Mesendoderm (in vitro differentiated cells): ENCODE results near the gene SH3BP1.

ENCODE experiments used
- DNase-seq: peaks from one replicate; pipeline ENCODE4 v3.0.0; 2013
- H2AK5ac ChIP-seq: 2 replicates; pipeline ENCODE4 v1.6.1; 2013; ENCODE audit warnings: low read length, inconsistent platforms
- H2BK120ac ChIP-seq: 2 replicates; pipeline ENCODE4 v1.6.1; 2013; ENCODE audit warnings: low read depth, mild to moderate bottlenecking, low read length, moderate library complexity, mixed read lengths
- H2BK15ac ChIP-seq: replicated peaks from 2 replicates; pipeline ENCODE4 v1.6.1; 2013; ENCODE audit warnings: low read depth, mild to moderate bottlenecking, moderate library complexity
- H2BK5ac ChIP-seq: 2 replicates; pipeline ENCODE4 v1.6.1; 2013; ENCODE audit warnings: low read length, inconsistent platforms
- H3K18ac ChIP-seq: 2 replicates; pipeline ENCODE4 v1.6.1; 2013; ENCODE audit warnings: mild to moderate bottlenecking, low read length, mixed read lengths
- H3K23ac ChIP-seq: one replicate; pipeline ENCODE4 v1.6.1; 2013; ENCODE audit warnings: low read length
- H3K27ac ChIP-seq: 2 replicates; pipeline ENCODE4 v1.5.1; 2013; ENCODE audit warnings: low read depth, mild to moderate bottlenecking, inconsistent platforms, low read length, moderate library complexity
- H3K27me3 ChIP-seq: 2 replicates; pipeline ENCODE4 v1.6.1; 2013; ENCODE audit warnings: low read length, control low read depth, mild to moderate bottlenecking, inconsistent platforms; ENCODE audit not compliant: insufficient read depth, poor library complexity
- H3K36me3 ChIP-seq: 2 replicates; pipeline ENCODE4 v1.6.1; 2013; ENCODE audit warnings: low read length, inconsistent platforms; ENCODE audit not compliant: control insufficient read depth, insufficient read depth
- H3K4ac ChIP-seq: one replicate; pipeline ENCODE4 v1.6.1; 2013; ENCODE audit warnings: low read depth, mild to moderate bottlenecking, low read length, moderate library complexity
- H3K4me1 ChIP-seq: 2 replicates; pipeline ENCODE4 v1.6.1; 2013; ENCODE audit warnings: low read depth, low read length, inconsistent platforms; ENCODE audit not compliant: control insufficient read depth
- H3K4me2 ChIP-seq: 2 replicates; pipeline ENCODE4 v1.6.1; 2013; ENCODE audit warnings: low read length
- H3K4me3 ChIP-seq: 2 replicates; pipeline ENCODE4 v1.5.1; 2013; ENCODE audit warnings: mild to moderate bottlenecking, low read length
- H3K56ac ChIP-seq: one replicate; pipeline ENCODE4 v1.6.1; 2013; ENCODE audit warnings: low read length
- H3K79me1 ChIP-seq: 2 replicates; pipeline ENCODE4 v1.6.1; 2013; ENCODE audit warnings: low read length, inconsistent platforms
- H3K79me2 ChIP-seq: 2 replicates; pipeline ENCODE4 v1.6.1; 2013; ENCODE audit warnings: mild to moderate bottlenecking, low read length; ENCODE audit not compliant: control insufficient read depth, insufficient read depth
- H3K9ac ChIP-seq: 2 replicates; pipeline ENCODE4 v1.6.1; 2013; ENCODE audit warnings: low read length, inconsistent platforms
- H4K5ac ChIP-seq: one replicate; pipeline ENCODE4 v1.6.1; 2013; ENCODE audit warnings: low read length
- H4K8ac ChIP-seq: one replicate; pipeline ENCODE4 v1.6.1; 2013; ENCODE audit warnings: low read depth, mild to moderate bottlenecking, control low read depth, low read length, moderate library complexity
- WGBS: extraction: QIAGEN DNeasy Blood & Tissue Kit; methylation state at CpG from one replicate; pipeline ENCODE4 v1.1.7; 2013; ENCODE audit warnings: low lambda C conversion rate, missing lambda C conversion rate; ENCODE audit not compliant: insufficient coverage; ENCODE audit errors: extremely low coverage; 5-methylcytosine and 5-hydroxymethylcytosine counted together

Gene SH3BP1

DNA sequence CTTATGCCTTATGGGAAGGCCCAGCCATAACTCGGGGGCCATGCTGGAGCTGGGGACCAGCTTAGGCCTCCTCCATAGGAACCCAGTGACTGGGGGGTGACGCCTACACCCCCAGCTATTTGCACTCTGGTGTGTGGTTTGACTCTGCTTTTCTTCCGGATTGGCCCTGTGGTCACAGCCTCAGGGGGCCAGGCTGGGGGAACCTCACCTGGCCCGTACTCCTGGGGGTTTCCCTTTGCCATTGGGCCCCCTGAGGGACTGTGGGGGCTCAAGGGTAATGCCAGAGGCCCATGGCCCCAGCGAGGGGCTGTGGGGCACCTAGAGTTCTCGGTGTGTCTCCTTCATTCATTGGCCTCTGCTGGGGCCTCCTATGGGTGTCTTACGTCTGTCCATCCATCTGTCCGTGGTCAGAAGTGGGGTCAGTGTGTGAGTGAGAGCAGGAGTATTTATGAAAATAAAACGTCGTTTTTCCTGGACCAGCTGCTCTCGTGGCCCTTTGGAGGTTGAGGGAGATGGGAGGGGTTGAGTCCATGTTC lies 6.3 kb upstream of the SH3BP1 start:
- Histone ChIP-seq H3K9ac (peak overlapping the region; percentile 34), H3K4ac (no peak overlapping the region), H3K18ac (peak overlapping the region; percentile 28), H3K27ac (peak overlapping the region; percentile 52), H4K5ac (no peak overlapping the region), H2BK5ac (no peak overlapping the region), H3K79me1 (no peaks in the 10 kb centered on the region), H2BK120ac (no peak overlapping the region), H3K56ac (peak overlapping the region; percentile 86), H3K4me3 (no peak overlapping the region), H3K4me1 (peaks cover 11% of the 10 kb centered on the region), H3K23ac (no peak overlapping the region), H3K36me3 (no peaks in the 10 kb centered on the region), H3K79me2 (no peaks in the 10 kb centered on the region), H3K27me3 (no peaks in the 10 kb centered on the region), H2AK5ac (no peak overlapping the region), H2BK15ac (no peak overlapping the region), H4K8ac (no peak overlapping the region), H3K4me2 (no peak overlapping the region)
- DNase-seq: no peak
- no CpG with 5 or more reads among the region's 11 CpGs for WGBS

DNA sequence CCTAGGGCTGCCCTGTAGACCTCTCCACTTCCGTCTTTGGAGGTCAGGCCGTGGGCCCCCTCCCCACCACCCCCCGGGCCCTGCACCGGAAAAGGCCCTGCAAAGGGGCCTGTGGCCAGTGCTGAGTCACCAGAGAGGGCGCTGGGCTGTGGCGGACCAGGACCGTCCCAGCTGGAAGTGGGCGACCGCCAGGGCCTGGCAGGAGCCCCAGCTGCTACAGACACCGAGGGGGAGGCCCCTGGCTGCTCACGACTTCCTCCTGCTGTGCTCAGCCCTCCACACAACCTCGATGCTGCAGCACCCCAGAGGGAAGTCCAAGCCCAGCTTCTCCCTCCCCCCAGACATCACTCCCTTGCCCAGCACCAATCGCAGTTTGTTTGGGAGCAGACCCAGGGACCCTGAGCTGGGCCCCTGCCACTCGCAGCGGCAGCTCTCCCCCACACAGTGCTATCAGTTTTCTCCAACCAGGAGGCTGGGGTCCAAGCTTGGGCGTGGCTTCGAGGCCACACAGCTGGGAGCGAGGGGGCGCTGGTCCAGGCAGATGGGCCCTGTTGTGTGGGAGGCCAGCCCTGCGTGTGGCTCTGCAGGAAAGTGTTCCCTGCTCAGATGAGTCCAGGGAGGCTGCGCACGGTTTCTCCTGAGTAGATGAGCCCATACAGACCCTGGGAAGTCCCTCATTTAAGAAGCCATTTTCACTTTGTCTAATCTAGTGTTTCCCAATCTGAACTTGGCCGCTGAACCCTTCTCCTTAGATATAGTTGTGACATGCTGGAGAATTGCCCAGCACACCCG lies 5.6 kb upstream of the SH3BP1 start:
- Histone ChIP-seq H3K4ac (no peak overlapping the region), H3K79me1 (no peaks in the 10 kb centered on the region), H3K9ac (peak overlapping the region; percentile 56), H3K36me3 (no peaks in the 10 kb centered on the region), H4K5ac (no peak overlapping the region), H2BK120ac (no peak overlapping the region), H2BK5ac (peak overlapping the region; percentile 51), H3K4me3 (no peak overlapping the region), H3K4me2 (no peak overlapping the region), H3K18ac (peak overlapping the region; percentile 28), H3K23ac (peak overlapping the region; percentile 55), H3K27ac (peak overlapping the region; percentile 52), H3K4me1 (peaks cover 14% of the 10 kb centered on the region), H3K27me3 (no peaks in the 10 kb centered on the region), H3K56ac (peak overlapping the region; percentile 86), H2BK15ac (no peak overlapping the region), H2AK5ac (no peak overlapping the region), H4K8ac (no peak overlapping the region), H3K79me2 (no peaks in the 10 kb centered on the region)
- DNase-seq: peak; percentile 72
- WGBS: no CpG with 5 or more reads among the region's 24 CpGs

DNA sequence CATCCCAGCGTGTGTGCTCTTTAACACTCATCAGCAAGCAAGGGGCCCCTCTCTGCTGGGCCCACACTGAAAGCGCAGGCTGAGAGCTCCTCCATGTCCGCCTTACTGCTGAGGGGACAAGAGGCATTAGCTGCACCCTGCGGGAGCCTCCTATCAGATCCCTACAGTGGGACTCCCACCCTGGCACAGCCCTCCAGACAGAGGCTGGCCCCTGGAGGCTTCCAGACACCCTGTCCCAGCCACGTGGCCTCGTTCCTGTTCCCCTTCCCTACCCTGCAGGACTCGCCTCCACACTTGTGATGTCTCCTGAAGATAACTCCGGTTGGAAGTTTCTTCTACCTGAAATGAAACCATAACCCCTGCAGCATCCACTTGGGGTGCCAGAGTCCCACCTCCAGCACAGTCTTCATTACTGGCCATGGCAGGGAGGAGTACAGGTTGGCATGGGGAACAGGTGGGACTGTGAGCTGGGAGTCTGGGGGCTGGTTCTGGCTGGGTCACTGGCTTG lies 5.0 kb upstream of the SH3BP1 start:
- no peak overlapping the region for H3K4me2 ChIP-seq
- no peak overlapping the region for H3K18ac ChIP-seq
- H3K79me2 ChIP-seq: no peaks in the 10 kb centered on the region
- H4K5ac ChIP-seq: no peak overlapping the region
- H2BK120ac ChIP-seq: no peak overlapping the region
- peak overlapping the region; percentile 39 for H3K9ac ChIP-seq
- H3K4ac ChIP-seq: no peak overlapping the region
- no peak overlapping the region for H2AK5ac ChIP-seq
- no peaks in the 10 kb centered on the region for H3K36me3 ChIP-seq
- peaks cover 14% of the 10 kb centered on the region for H3K4me1 ChIP-seq
- peak overlapping the region; percentile 52 for H3K27ac ChIP-seq
- H2BK5ac ChIP-seq: no peak overlapping the region
- no peaks in the 10 kb centered on the region for H3K27me3 ChIP-seq
- DNase-seq: peak; percentile 31
- H4K8ac ChIP-seq: no peak overlapping the region
- no peak overlapping the region for H3K23ac ChIP-seq
- WGBS: no CpG with 5 or more reads among the region's 8 CpGs
- H3K56ac ChIP-seq: peak overlapping the region; percentile 86
- H2BK15ac ChIP-seq: no peak overlapping the region
- no peak overlapping the region for H3K4me3 ChIP-seq
- no peaks in the 10 kb centered on the region for H3K79me1 ChIP-seq

DNA sequence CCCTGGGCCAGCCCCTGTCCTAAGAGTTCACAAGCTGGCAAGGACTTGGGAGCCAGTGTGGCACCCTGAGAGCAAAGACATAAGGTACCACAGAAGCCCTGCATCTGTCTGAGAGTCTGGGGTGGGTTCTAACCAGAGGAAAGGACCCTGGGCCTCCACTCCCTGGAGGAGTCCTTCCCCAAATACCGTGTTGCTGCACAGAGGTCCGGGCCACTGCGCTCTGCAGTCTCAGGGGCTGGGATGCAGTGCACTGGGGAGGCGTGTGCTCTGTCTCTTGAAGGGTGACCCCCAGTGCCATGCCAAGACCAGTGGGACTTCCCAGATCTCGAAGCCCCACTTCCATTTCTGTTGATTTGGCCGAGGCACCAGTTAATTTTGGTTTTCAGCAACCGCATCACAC lies 4.3 kb upstream of the SH3BP1 start:
- Histone ChIP-seq H2AK5ac (no peak overlapping the region), H3K27ac (no peak overlapping the region), H3K4me2 (no peak overlapping the region)

DNA sequence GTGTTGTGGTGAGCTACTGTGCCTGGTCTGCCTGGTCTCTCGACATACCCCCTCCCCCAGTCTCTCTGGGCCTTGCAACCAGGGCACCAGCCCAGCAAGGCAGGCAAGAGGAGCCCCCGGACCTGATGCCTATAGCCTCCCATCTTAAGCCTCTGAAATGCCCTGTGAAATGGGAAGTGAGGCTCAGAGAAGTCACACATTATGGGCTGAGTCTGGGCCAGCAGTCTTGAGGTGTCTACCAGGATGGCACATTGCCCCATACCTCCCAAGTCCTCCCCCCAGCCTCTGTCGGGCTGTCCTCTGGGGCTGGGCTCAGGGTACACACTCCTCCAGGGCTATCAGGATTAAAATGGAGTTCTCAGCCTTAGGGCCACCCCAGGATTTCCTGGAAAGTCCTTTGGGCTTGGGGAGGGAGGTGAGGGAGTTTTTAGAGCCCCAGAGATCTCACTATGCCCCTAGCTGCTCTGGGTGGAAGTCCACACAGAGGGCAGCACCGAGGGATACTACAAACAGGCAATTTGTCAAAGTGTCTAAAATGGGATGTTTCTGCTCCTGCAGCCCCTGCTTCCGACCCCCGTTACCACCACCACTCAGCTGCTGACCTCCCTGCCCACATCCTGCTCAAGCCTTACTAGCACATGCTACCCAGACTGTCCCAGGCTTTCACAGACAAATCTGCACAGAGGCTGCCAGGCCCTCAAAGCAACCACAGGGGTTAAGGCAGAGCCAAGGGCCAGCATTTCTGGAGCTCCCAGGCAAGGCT lies 3.1 kb upstream of the SH3BP1 start:
- peak; percentile 67 for DNase-seq
- H3K4me2 ChIP-seq: no peak overlapping the region
- H3K23ac ChIP-seq: no peak overlapping the region
- H3K27ac ChIP-seq: peak overlapping the region; percentile 18
- no peaks in the 10 kb centered on the region for H3K36me3 ChIP-seq
- H2BK120ac ChIP-seq: no peak overlapping the region
- no peak overlapping the region for H3K56ac ChIP-seq
- WGBS: no CpG with 5 or more reads among the region's 6 CpGs
- H4K5ac ChIP-seq: no peak overlapping the region
- no peak overlapping the region for H2BK5ac ChIP-seq
- H3K4me1 ChIP-seq: peaks cover 14% of the 10 kb centered on the region
- H3K4me3 ChIP-seq: no peak overlapping the region
- no peaks in the 10 kb centered on the region for H3K79me2 ChIP-seq
- H3K27me3 ChIP-seq: no peaks in the 10 kb centered on the region
- H3K18ac ChIP-seq: no peak overlapping the region
- no peak overlapping the region for H2AK5ac ChIP-seq
- H3K9ac ChIP-seq: peak overlapping the region; percentile 25
- H2BK15ac ChIP-seq: no peak overlapping the region
- no peak overlapping the region for H3K4ac ChIP-seq
- no peak overlapping the region for H4K8ac ChIP-seq
- H3K79me1 ChIP-seq: no peaks in the 10 kb centered on the region

More for the DNA sequence above, 4.3 kb upstream of the SH3BP1 start:
- peaks cover 14% of the 10 kb centered on the region for H3K4me1 ChIP-seq
- DNase-seq: no peak
- H3K79me1 ChIP-seq: no peaks in the 10 kb centered on the region
- H4K8ac ChIP-seq: no peak overlapping the region
- H3K9ac ChIP-seq: no peak overlapping the region
- H3K4ac ChIP-seq: no peak overlapping the region
- no peak overlapping the region for H3K18ac ChIP-seq
- H2BK5ac ChIP-seq: no peak overlapping the region
- H3K27me3 ChIP-seq: no peaks in the 10 kb centered on the region
- H3K36me3 ChIP-seq: no peaks in the 10 kb centered on the region
- no peaks in the 10 kb centered on the region for H3K79me2 ChIP-seq
- no peak overlapping the region for H2BK15ac ChIP-seq
- no peak overlapping the region for H4K5ac ChIP-seq
- no CpG with 5 or more reads among the region's 7 CpGs for WGBS
- H3K56ac ChIP-seq: no peak overlapping the region
- H3K4me3 ChIP-seq: no peak overlapping the region
- no peak overlapping the region for H3K23ac ChIP-seq
- no peak overlapping the region for H2BK120ac ChIP-seq
